ENCODE measurements around the gene TENT4A.

Gene TENT4A

GRCh38 chr5:6775571-6775970 lies 62.3 kb downstream of the TENT4A start:
- DNase-seq, result no peak

GRCh38 chr5:6780802-6781391 lies 67.7 kb downstream of the TENT4A start:
- DNase-seq, result no peak

GRCh38 chr5:6781716-6782115 lies 68.5 kb downstream of the TENT4A start:
- DNase-seq, result no peak

- no peak for DNase-seq
These were observed 70.6 kb downstream of the TENT4A start for GRCh38 chr5:6783787-6784186.

- no peak for DNase-seq
These were observed 71.2 kb downstream of the TENT4A start for GRCh38 chr5:6784481-6784880.

GRCh38 chr5:6785161-6785860 lies 72.1 kb downstream of the TENT4A start:
- DNase-seq, result no peak

GRCh38 chr5:6785861-6786180 lies 72.6 kb downstream of the TENT4A start:
- no peak for DNase-seq

- no peak for DNase-seq
These were observed 73.7 kb downstream of the TENT4A start for GRCh38 chr5:6786786-6787495.

- no peak for DNase-seq
These were observed 74.7 kb downstream of the TENT4A start for GRCh38 chr5:6787941-6788340.

- no peak for DNase-seq
These were observed 75.2 kb downstream of the TENT4A start for GRCh38 chr5:6788439-6788838.

- DNase-seq, result no peak
These were observed 75.9 kb downstream of the TENT4A start for GRCh38 chr5:6788956-6789649.

- no peak for DNase-seq
These were observed 77.2 kb downstream of the TENT4A start for GRCh38 chr5:6790346-6790865.

- no peak for DNase-seq
These were observed 77.8 kb downstream of the TENT4A start for GRCh38 chr5:6791031-6791430.

- no peak for DNase-seq
These were observed 79.1 kb downstream of the TENT4A start for GRCh38 chr5:6792376-6792775.

GRCh38 chr5:6792911-6793471 lies 79.8 kb downstream of the TENT4A start:
- DNase-seq, result no peak

GRCh38 chr5:6801236-6801635 lies 88.0 kb downstream of the TENT4A start:
- no peak for DNase-seq

- no peak for DNase-seq
These were observed 90.8 kb downstream of the TENT4A start for GRCh38 chr5:6803981-6804550.

GRCh38 chr5:6804766-6805501 lies 91.7 kb downstream of the TENT4A start:
- no peak for DNase-seq

GRCh38 chr5:6805841-6806240 lies 92.6 kb downstream of the TENT4A start:
- DNase-seq, result no peak

Data from NCI-H510A (cell line).